ENCODE data around the gene KCNQ1OT1.

DNA sequence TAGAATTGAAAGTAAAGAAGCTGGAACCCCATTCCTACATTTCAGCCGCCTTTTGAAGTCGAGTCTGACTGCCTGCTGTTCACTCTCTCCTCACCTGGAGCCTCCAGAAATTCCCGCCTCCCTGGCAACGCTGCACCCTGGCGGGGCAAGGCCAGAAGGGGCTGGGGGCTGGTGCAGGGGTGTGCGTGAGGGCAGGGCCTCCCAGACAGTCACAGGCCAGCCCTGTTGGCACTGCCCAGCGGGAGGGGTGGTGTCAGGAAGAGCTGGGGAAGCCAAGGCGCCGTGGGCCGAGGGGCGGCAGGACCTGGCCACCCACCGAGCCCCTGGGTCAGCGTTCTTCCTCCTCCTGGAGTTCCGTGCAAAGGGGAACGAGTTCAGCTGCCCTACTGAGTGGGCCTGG lies 123.2 kb downstream of the KCNQ1OT1 start:
- TF ChIP-seq, protein P1, sequence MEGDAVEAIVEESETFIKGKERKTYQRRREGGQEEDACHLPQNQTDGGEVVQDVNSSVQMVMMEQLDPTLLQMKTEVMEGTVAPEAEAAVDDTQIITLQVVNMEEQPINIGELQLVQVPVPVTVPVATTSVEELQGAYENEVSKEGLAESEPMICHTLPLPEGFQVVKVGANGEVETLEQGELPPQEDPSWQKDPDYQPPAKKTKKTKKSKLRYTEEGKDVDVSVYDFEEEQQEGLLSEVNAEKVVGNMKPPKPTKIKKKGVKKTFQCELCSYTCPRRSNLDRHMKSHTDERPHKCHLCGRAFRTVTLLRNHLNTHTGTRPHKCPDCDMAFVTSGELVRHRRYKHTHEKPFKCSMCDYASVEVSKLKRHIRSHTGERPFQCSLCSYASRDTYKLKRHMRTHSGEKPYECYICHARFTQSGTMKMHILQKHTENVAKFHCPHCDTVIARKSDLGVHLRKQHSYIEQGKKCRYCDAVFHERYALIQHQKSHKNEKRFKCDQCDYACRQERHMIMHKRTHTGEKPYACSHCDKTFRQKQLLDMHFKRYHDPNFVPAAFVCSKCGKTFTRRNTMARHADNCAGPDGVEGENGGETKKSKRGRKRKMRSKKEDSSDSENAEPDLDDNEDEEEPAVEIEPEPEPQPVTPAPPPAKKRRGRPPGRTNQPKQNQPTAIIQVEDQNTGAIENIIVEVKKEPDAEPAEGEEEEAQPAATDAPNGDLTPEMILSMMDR (IDR thresholded peaks at IDR 0.05), result no peak
- TF ChIP-seq POLR2AphosphoS5 (IDR thresholded peaks at IDR 0.05) (no peak), EP300 (IDR thresholded peaks at IDR 0.05) (no peak)
